Measurements from ENCODE around the gene LTB4R2.
"Not testable (repeated sequence)": the region's sequence is repeated elsewhere in the genome, so short reads cannot be mapped to it uniquely, and the experiment has no call there.

The LTB4R2 gene

GRCh38 chr14:24340606-24341005 is 30.7 kb downstream of the LTB4R2 start:
- no peak for DNase-seq

- DNase-seq: no peak
These were observed 32.9 kb downstream of the LTB4R2 start for GRCh38 chr14:24342889-24343288.

- DNase-seq: no peak
These were observed 34.1 kb downstream of the LTB4R2 start for GRCh38 chr14:24343795-24344660.

GRCh38 chr14:24347134-24347533 is 37.2 kb downstream of the LTB4R2 start:
- no peak for DNase-seq

- no peak for DNase-seq
These were observed 38.2 kb downstream of the LTB4R2 start for GRCh38 chr14:24348186-24348585.

GRCh38 chr14:24349742-24350141 is 39.8 kb downstream of the LTB4R2 start:
- DNase-seq: no peak

- DNase-seq: no peak
These were observed 41.6 kb downstream of the LTB4R2 start for GRCh38 chr14:24351517-24351916.

- DNase-seq: no peak
These were observed 43.9 kb downstream of the LTB4R2 start for GRCh38 chr14:24353559-24354481.

GRCh38 chr14:24354482-24354825 is 44.5 kb downstream of the LTB4R2 start:
- not testable (repeated sequence) for DNase-seq

GRCh38 chr14:24355009-24355408 is 45.1 kb downstream of the LTB4R2 start:
- DNase-seq: no peak

- DNase-seq: no peak
These were observed 46.3 kb downstream of the LTB4R2 start for GRCh38 chr14:24356208-24356607.

GRCh38 chr14:24360281-24360680 is 50.3 kb downstream of the LTB4R2 start:
- no peak for DNase-seq

GRCh38 chr14:24361326-24361725 is 51.4 kb downstream of the LTB4R2 start:
- no peak for DNase-seq
